Measurements from ENCODE around the gene COX4I1.
A peak's percentile ranks its signal among the peaks of the same experiment; 100 is the strongest.

COX4I1 gene

DNA sequence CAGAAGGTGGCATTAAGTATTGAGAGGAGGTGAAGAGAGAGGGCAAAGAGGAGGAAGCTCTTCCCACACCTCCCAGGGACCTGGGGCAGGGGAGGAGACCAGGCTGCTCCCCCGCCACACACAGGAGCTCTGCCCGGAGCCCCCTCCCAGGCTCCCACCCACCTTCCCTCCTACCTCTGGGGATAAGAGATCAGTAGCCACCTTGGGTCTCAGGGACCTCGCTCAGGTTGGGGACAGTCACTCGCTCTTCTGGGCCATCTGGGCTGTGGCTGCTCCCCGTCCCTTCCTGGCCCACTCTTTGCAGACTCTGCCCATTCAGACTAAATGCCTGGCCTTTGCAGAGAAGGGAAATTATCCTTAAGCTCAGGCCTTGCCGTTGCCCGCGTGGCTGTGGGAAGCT is 33.7 kb upstream of the COX4I1 start:
- H3K4me3 ChIP-seq (ENCODE audit: low read depth, low read length) = no peak overlapping the region
- in situ Hi-C loops (cut with HindIII; ENCODE audit: low sequenced_read_pairs) = no loop called here
- TF ChIP-seq, protein P1, sequence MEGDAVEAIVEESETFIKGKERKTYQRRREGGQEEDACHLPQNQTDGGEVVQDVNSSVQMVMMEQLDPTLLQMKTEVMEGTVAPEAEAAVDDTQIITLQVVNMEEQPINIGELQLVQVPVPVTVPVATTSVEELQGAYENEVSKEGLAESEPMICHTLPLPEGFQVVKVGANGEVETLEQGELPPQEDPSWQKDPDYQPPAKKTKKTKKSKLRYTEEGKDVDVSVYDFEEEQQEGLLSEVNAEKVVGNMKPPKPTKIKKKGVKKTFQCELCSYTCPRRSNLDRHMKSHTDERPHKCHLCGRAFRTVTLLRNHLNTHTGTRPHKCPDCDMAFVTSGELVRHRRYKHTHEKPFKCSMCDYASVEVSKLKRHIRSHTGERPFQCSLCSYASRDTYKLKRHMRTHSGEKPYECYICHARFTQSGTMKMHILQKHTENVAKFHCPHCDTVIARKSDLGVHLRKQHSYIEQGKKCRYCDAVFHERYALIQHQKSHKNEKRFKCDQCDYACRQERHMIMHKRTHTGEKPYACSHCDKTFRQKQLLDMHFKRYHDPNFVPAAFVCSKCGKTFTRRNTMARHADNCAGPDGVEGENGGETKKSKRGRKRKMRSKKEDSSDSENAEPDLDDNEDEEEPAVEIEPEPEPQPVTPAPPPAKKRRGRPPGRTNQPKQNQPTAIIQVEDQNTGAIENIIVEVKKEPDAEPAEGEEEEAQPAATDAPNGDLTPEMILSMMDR (IDR thresholded peaks at IDR 0.05; ENCODE audit: low read depth, low read length) = no peak
- DNase-seq (ENCODE audit: low read depth, low spot score) = no peak

DNA sequence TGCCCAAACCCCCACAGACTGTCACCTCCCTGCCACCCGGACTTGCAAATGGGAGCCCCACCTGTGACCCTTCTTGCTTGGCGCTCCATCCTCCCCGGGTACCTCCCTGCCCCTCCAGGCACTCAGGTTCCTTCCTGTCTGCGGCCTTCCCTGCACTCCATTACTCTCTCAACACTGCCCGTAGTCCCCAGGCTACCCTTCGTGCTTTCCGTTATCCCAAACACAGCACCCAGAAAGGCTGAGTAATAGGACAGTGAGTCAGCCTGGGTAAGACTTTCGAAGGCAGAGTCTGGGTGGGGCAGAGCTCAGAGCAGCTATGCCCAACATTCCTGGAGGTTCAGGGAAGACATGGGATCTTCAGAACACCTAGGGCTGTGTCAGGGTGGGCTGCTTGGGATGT is 32.0 kb upstream of the COX4I1 start:
- peak; percentile 79 for DNase-seq (ENCODE audit: low read depth, low spot score)
- in situ Hi-C loops (cut with HindIII; ENCODE audit: low sequenced_read_pairs) = no loop called here
- H3K4me3 ChIP-seq (ENCODE audit: low read depth, low read length) = no peak overlapping the region
- TF ChIP-seq, protein P1 (IDR thresholded peaks at IDR 0.05; ENCODE audit: low read depth, low read length) = no peak

DNA sequence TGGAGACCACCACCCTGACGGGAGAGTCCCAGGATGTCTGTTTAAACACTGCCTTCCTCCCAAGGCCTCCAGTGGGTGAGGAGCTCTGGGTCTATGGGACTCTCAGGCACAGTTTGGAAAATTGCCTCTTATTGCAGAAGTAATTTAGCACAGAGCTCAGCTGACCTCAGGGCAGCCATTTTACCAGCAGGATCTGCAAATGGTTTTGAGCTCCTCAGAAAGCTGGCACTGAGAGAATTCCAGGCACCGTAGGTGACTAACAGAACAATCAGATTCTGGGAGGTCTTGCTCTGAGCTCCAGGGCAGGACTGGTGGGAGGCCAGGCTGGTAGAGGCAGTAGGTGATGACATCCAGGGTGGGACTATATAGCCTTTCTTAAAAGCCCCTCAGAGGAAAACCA is 31.3 kb upstream of the COX4I1 start:
- H3K4me3 ChIP-seq (ENCODE audit: low read depth, low read length) = no peak overlapping the region
- DNase-seq (ENCODE audit: low read depth, low spot score) = no peak
- TF ChIP-seq, protein P1 (IDR thresholded peaks at IDR 0.05; ENCODE audit: low read depth, low read length) = no peak
- in situ Hi-C loops (cut with HindIII; ENCODE audit: low sequenced_read_pairs) = no loop called here

DNA sequence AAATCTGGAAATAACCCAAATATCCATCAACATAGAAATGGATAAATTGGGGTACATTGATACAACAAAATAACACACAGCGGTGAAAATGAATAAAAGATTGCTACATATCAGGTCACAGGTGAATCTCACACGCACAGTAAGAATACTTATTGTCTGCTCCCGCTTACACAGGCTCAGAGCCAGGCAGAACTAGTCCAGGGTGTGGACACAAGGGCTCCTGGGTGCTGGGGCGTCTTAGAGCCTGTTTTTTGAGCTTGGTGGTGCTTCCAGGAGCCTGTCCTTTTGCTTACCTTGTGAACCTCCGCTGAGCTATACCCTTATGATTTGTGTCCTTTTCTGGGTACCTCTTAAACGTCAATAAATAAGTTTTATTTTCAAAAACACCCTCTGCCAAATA is 28.8 kb upstream of the COX4I1 start:
- TF ChIP-seq, protein P1 (IDR thresholded peaks at IDR 0.05; ENCODE audit: low read depth, low read length) = no peak
- H3K4me3 ChIP-seq (ENCODE audit: low read depth, low read length) = no peak overlapping the region
- DNase-seq (ENCODE audit: low read depth, low spot score) = no peak
- in situ Hi-C loops (cut with HindIII; ENCODE audit: low sequenced_read_pairs) = no loop called here

DNA sequence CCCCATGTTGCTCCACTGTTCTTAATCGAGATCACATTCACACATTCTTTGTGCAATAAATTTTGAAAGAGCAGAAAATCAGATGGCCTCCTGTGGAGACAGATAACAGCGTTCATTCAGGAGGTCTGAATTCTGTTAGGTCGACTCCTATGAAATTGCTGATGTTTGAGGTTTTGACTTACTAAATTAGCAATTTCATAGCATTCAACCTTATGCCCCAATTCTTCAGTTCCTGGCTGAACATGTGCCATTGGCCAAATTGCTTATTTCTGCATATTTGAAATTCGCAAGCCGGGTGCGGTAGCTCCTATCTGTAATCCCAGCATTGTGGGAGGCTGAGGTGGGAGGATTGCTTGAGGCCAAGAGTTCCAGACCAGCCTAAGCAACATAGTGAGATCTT is 26.5 kb upstream of the COX4I1 start:
- no peak for DNase-seq (ENCODE audit: low read depth, low spot score)
- in situ Hi-C loops (cut with HindIII; ENCODE audit: low sequenced_read_pairs) = no loop called here
- TF ChIP-seq, protein P1 (IDR thresholded peaks at IDR 0.05; ENCODE audit: low read depth, low read length) = no peak
- no peak overlapping the region for H3K4me3 ChIP-seq (ENCODE audit: low read depth, low read length)

DNA sequence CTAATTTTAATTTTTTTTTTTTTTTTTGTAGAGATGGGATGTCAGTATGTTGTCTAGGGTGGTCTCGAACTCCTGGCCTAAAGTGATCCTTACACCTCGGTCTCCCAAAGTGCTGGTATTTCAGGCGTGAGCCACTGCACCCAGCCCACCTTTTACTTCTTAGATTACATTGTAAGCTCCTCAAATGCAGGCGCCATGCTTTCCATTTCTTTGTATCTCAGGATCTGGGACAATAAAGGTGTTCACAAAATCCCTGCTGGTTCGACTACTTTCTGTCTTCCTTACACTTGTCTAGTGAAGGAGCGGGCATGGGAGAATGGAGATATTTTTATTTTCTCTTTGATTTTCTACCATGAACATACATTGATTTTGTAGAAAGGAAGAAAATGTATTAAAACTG is 25.4 kb upstream of the COX4I1 start:
- TF ChIP-seq, protein P1 (IDR thresholded peaks at IDR 0.05; ENCODE audit: low read depth, low read length) = no peak
- no peak overlapping the region for H3K4me3 ChIP-seq (ENCODE audit: low read depth, low read length)
- DNase-seq (ENCODE audit: low read depth, low spot score) = no peak
- in situ Hi-C loops (cut with HindIII; ENCODE audit: low sequenced_read_pairs) = no loop called here

DNA sequence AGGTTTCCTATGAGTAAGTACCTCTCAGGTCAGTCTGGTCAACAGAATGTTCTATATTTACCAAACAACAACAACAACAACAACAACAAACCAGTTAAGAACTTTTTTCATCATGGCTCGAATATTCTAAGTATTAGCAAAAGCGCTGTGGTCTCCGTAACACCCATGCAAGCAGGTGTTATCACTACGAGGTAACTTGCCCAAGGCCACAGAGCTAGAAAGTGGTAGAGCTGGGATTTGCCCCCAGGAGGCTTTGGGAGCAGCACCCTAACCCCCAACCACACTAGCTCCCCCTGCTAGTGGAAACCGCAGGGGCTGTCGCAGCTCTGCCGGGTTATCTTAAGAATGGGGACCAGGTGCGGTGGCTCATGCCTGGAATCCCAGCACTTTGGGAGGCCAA is 24.7 kb upstream of the COX4I1 start:
- in situ Hi-C loops (cut with HindIII; ENCODE audit: low sequenced_read_pairs) = no loop called here
- TF ChIP-seq, protein P1 (IDR thresholded peaks at IDR 0.05; ENCODE audit: low read depth, low read length) = no peak
- no peak for DNase-seq (ENCODE audit: low read depth, low spot score)
- no peak overlapping the region for H3K4me3 ChIP-seq (ENCODE audit: low read depth, low read length)
